HG03469 (cell line): ENCODE measurements around the gene GPC6.

Experiments used
- ATAC-seq: cut with Tn5 transposase; IDR thresholded peaks from one replicate; pipeline ENCODE4 v1.9.1; 2021; ENCODE audit warnings: mild to moderate bottlenecking, moderate library complexity, moderate number of reproducible peaks; ENCODE audit not compliant: unreplicated experiment

GPC6 gene

DNA sequence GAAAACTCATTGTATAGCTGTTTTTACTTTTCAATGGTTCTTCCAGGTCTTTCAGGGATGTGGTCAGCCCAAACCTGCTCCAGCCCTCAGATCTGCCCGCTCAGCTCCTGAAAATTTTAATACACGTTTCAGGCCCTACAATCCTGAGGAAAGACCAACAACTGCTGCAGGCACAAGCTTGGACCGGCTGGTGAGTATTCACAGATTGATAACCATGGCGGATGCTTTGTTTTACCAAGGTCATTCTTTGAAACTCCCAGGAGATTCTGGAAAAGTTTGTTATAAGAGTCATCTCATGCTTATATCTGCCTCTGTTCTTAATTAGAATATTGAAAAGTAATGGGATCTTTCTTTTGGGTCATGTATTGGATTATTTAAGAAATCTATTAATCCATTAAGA, 1079.3 kb downstream of the GPC6 start:
- ATAC-seq = no peak

DNA sequence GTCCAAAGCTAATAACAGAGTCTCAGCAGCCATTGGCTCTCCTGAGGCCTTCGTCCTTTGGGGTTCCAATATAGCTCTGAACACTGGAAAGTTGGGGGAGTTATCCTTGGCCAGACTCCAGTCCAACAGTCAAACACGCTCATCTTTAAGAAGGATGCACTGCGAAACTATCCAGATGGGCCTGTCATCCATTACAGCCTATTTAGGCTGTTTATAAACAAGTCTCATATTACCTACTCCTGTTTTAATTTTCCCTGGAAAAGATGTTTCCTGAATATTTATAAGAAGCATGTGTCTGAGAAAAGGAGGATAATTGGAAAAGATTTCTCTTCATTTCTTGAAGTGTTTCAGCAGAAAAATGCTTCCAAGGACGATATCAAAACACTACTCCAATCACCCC, 1082.2 kb downstream of the GPC6 start:
- no peak for ATAC-seq

DNA sequence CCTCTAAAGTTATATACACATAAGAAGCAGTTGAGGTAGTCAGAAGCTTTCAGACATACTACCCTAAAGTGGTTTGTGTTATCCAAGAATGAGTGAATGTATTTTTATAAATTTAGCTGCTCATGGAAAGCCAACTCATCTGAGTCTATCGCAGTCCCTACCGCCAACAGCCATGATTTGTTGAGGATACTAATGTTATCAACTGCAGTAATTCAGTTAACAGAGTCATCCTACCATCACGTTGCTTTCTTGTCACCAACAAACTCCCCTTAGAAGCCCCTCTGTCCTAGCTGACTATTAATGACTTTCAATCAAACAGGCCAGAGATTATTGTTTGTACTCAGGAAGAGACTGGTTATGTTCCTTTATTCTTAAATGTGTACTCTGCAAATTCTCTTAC, 1083.0 kb downstream of the GPC6 start:
- ATAC-seq = no peak

DNA sequence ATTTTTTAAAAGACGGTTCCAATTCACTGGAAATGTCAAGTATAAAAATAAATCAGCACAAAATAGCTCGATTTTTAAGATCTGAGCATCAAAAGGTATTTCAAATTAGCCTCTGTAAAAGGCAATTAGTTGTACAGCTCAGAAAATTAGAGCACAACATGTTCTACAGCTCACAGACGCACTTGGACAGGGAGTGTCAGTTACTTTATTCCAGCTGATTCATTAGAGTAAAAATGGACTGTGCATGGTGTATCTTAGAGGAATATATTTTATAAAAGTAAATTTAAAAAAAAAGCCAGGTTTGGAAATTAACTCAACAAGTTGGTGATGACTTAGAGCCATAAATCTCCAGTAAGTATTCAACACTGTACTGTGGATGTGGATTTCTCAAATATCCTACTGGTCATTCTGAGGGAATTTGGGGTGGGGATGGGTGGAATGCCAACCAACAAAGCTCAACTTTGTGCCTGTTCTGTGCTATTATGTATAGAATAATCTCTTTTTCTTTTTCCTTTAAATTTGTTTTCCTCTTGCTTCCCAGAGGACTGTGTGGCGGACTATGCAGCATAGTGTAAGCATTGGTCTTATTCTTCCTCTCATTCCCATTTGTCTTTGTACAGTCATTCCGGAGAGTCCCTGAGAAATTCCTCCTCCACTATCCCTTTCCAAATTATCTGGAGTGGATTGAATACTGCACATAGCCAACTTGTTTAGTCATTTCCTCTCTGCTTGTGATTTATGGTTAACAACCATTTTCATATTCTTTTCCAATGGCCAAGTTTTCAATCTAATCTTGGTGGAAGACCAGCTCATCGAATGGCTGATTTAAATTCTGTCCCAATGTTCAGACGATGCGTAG, 1083.6 kb downstream of the GPC6 start:
- ATAC-seq = no peak

DNA sequence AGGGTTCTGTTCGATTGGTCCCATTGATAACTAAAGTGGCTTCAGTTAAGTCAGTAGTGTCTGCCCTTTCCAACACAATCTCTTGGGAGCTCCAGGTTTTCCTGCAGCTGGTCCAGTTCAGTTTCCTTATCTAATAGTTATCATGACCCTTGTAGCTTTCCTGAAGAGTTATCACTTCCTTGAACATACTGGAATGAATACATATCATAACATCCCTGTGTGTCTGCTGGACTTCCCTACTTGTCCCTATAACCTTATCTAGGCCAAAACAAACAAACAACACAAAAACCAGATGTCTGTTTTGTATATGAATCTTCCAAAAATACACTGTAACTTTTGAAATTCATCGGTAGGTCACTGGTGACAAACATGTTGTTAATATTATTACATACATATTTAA, 1085.3 kb downstream of the GPC6 start:
- no peak for ATAC-seq

DNA sequence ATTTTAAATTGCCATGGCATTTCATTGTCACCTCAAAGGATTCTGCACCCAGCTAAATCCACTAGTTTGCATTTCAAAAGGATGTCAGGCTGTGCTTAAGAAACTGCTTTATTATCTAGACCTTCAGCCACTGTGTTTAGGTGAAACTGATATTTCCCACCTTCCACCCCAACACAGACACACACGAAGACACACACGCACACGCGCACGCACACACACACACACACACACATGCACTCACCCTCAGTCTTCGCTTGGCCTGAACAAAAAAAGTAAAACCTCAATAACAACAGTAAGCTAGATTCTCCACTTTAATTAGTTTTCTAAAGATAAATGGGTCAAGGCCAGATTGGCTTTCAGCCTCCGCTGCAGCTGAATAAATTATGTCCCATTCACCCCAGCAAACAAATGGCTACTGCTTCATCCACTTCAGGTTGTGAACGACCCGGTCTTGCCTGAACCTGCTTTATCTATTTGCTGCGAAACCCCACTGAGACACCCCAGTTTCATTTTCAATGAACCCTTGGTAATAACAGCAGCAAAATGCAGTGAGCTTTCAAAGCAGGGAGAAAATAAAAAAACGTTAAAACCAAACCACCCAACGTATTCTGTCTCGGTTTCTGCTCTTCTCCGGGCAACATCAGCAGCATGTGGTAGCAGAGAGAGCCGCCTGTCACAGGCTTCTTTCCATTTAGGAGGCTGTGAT, 1086.1 kb downstream of the GPC6 start:
- no peak for ATAC-seq

DNA sequence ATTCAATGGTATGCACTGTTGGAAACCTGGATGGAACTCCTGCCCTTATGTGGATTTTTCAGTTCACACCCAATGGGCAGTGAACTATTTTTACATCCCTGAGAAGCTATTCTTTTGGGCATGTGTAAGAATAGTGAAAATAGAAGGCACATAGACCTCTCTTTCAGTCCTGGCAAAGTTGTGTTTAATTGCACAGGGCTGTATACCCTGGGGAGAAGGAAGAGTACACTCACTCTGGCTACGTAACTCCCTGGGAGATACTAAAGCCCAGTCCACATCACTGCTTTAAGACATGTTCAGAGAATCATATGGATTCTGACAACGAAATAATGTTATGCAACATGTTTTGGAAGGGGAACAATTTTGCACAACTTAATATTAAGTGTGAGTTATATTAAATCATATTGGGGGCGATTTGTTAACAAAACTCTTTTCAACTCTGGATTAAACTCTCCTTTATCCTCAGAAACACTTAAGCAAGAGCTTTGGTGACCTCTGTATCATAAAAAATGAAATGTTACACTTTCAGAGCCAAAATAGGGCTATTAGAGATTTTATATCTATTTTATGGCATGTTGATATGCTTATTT, 1086.8 kb downstream of the GPC6 start:
- ATAC-seq = no peak

DNA sequence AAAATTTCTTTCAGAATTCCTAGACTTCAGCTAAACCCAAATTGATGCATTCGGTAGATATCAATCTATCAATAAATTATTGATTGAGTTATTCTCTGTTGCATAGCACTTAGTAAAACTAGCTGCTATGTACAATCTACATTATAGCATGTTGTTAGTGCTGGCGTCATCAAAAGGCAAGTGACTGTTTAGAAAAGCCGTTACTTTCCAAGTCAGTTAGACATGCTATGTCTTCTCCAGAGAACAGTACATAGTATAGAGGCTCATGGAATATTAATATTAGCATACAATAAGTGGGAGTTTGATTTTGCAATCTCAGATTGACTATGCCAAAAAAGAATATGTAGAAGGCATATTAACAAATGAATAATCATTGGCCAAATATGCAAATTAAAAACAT, 1087.3 kb downstream of the GPC6 start:
- ATAC-seq = no peak

DNA sequence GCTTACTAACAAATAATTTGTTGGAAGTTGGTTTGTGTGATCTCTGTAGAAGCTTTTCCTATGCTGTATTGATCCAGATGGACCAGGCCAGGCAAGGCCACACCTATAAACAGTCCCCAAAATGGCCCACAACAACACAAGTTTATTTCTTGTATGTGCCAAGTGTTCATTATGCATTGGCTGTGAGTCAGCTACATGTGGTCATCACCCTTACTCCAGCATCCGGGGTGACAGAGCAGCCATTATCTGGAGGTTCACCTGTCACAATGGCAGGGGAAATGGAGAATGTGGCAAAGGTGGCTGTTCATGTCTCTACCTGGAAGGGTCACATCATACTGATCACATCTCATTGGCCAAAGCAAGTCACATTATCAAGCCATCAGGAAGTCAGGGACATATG, 1088.6 kb downstream of the GPC6 start:
- no peak for ATAC-seq

DNA sequence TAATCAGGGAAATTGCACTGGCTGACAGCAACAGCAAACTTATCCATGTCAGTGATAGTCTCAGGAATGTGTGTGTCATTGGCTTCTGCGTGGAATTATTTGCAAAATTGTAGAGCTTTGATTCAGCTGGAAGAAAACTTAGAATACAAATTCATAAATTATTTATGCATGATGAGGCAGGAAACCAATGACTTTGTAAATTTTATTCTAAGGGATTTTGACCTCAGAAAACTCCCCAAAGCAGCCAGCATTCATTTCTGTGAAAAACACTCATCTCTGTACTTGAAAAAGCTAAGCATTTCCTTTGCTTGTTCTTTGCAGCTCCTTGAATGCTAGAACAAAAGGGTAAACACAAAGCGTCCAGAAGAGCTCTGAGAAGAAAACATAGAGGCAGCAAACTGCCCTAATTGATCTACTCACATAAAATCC, 1090.5 kb downstream of the GPC6 start:
- peak; percentile 67 for ATAC-seq

DNA sequence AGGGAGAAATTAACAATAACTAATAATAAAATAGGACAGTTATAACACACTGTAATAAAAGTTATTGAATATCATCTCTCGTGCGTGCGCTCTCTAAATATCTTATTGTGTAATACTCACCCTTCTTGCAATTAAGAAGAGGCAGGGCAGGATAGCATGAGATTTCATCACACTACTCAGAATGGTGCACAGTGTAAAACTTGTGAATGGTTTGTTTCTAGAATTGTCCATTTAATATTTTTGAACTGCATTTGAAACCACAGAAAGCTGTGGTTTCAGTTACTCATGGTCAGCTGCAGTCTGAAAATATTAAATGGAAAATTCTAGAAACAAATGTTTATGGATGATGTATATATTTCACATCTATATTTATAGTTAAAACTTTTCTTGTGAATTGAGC, 1091.8 kb downstream of the GPC6 start:
- ATAC-seq = peak; percentile 33

DNA sequence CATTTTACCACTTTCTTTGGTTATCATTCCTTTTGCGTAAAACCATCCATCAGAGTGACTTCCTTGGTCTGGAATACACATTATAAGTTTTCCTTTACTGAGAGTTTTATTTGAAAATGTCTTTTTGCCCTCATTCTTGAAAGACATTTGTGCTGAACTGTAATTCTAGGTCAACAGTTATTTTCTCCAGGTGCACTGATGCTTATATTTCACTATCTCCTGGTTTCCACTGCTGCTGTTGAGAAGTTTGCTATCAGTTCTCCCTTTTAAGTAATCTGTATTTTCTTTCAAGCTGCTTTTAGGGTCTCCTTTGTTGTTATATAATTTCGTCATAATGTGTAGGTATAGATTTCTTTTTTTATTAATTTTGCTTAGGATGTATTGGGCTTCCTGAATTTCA, 1092.9 kb downstream of the GPC6 start:
- no peak for ATAC-seq

DNA sequence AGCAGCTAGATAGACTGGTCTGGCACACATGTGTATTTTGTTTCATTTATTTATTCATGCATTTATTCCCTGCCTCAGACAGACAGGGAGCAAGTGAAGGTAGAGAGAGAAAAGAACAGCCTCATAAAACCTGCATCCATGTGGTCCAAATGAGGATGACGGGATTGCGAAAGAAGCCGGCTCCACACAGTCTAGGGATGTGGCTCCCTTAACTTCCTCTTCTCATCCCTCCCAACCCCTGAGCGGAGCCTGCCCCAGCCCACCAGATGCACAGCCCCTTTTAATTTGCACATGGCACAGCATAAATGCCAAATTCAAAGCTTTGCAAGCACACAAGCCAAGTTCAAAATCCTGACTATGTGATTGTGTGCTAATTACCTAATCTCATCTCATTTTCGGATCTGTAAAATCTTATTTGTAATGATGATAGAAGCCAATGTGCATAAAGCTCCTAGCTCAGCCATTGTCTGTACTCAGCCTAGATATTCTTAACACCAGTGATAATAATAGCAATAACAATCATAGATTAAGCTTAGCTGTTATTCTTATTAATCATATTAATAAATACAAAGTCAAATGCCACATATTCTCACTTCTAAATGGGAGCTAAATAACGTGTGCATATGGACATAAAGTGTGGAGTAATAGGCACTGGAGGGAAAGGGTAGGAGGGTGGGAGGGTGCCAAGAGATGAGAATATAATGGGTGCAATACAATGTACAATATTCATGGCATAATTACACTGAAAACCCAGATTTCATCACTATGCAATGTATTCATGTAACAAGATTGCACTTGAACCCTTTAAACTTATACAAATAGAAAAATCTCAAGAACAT, 1096.5 kb downstream of the GPC6 start:
- ATAC-seq = no peak

DNA sequence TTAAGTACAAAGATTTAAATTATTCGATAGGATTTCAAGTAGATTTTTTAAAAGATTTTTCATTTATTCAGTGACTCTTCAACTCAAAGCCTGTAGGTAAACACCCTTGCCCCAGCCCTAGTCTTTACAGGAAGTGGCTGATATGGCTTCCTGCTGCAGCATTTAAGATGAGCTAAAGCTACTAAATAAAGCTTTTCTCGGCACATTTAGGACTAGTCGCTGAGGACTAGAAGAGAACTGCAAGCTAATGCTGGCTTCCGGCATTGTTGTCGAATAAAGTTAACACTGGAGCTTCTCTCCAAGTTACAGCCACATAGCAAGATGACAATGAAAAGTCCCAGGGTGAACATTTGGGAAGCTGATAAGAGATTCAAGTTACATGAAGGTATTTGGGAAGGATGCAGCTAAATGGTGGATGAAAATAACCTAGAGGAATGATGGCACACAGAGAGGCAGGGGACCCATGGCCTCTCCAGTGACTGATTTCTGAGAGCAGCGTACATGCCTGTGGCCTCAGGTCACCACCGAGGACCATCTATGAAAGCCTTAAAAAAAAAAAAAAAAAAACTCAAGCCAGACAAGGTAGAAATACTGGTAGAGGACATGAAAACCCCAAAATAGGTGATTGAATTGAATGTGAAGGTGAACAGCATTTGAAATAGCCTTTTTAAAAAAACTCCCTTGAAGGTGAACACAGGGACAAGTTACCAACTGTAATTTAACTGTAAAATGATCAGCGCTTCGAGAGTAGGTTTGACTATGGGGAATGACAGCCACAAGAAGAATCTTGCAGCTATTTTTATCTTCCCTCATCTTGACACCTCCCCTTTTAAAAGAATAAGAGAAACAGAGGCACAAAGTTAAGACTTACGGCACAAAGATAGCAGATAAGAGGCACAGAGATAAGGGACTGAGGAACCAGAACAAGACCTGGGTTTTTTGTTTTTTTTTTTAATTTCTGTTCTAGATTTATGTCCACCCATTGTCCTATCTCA, 1097.5 kb downstream of the GPC6 start:
- ATAC-seq = peak; percentile 24

DNA sequence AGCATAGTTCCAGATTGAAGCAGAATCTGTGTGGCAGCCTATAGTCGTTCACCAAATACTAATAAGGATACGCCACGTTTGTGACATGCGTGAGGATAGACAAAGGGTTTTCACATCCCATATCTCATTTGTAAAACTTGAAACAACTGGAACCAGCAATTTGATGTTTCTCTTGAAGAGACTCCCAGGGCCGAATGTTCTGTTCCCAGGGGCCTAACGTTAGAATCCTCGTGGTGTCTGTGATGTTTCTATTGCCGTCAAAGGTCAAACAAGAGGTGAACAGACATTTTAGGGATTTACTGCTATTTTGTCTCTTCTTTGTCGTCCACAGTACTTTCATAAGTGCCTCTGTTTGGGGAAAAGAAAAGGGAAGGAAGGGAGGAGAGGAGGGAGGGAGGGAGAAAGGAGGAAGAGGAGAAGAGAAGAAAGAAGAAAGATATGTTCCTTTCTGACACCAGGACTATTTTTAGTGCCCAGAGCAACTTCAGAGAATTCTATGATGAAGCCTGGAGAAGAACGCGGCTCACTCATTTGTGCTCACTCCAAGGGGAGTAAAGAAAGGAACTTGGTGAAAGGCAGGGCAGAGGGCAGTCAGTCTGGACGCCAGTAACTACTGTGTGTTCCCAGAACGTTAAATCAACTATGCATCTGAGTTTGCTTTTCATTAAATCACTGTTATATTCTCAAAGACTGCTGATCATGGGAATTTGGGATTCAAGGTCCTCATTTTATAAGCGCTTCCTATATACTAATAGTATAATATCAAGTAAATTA, 1098.3 kb downstream of the GPC6 start:
- no peak for ATAC-seq

DNA sequence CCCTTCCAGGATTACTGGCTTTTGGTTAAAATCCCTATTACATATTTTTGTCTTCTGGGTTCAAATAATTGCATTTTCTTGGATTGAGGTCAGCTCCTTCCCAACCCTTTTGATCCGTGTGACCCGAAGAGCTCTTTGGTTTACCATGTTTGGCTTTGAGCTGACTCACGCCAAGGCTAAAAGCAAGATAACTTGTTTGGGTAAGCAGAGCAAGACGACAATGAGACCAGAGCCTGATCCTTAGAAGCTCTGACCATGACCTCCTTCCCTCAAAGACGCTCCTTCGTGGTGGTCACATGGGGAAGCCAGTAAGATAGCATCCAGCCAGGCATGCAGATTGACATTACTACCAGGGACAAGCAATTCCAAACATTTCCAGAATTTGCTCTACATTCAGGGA, 1099.0 kb downstream of the GPC6 start:
- ATAC-seq = no peak

DNA sequence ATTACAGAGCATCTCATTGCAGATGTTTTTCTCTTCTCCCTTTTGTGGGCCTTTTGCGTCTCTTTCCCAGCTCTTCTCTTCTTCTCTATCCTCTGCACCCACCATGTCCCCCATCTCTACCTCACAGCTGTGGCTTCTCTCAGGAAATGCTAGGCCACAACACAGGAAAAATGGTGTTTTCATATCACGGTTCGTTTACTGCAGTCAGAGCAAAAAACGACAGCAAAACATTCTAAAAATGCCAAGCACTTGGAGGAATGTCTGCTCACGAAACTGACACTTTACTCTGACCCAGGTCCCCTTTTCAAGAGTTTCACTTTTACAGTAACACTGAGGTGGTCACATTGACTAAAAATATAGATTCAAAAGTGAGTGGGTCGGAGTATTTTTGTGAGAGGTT, 1100.7 kb downstream of the GPC6 start:
- peak; percentile 95 for ATAC-seq

DNA sequence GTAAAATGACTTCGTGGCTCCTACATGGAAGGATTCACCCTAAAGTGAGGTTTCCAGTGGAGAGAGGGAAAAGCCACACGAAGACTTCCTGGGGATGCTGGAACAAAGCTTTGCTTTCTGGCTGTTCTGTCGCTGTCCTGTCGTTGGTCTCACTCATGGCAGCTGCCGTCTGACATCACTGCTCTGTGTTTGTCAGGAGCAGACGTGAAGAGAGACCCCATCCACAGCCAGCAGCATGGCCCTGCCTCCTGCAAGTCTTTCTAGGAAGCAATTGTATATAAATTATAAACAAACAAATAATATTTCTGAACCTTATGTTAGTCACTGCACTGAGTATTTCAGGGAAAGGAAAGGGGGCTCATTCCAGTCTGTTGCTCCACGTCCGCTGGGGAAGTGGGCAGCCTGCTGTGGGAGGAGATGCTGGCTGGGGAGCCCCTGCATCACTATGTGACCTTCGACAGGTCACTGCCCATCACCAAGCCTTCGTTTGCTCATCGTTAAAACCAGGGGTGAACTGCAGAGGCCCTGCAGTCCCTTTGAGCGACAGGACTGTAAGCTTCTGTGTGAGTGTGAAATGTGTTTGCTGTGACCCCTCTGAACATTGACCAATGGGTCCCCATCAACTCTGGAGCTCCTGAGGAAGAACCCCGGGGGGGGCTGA, 1101.9 kb downstream of the GPC6 start:
- no peak for ATAC-seq

DNA sequence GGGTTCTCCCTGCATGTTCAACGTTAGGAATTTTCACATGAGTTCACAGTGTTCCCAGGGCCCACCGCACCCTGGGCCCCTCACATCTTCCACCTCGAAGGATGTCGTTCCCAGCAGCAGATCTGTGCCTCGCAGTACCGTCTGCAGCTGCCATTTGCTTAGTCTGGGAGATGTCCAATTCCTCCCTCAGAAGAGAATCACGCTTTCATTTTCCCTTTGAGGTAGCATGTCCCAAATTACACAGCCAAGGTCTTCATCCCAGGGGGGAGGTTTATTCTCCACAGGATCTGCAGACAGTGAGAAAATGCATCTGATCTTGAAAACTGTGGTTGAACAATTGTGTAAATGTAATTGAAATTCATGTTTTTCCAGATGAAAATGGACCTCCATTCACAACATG, 1102.7 kb downstream of the GPC6 start:
- no peak for ATAC-seq
